ENCODE measurements around the gene NCEH1. TPM values are rescaled to one million over a fixed set of nuclear protein-coding genes. Genes with fewer than 3 reads are reported as not detected.
A peak's percentile ranks its signal among the peaks of the same experiment; 100 is the strongest.
"Not testable (repeated sequence)": the region's sequence is repeated elsewhere in the genome, so short reads cannot be mapped to it uniquely, and the experiment has no call there.

Gene NCEH1
- total and polyA plus RNA-seq, 2 experiments from 2014 or later = 4.7 to 10.5 TPM

GRCh38 chr3:172595664-172596393 lies 115.0 kb downstream of the NCEH1 start:
- no peaks in the 10 kb centered on the region for H4K20me1 ChIP-seq (ENCODE audit: insufficient read depth, poor library complexity, severe bottlenecking)
- H3K4me2 ChIP-seq = peak overlapping the region; percentile 66
- peak overlapping the region; percentile 52 for H3K27ac ChIP-seq
- peak; percentile 76 for DNase-seq (ENCODE audit: low spot score)
- no peak for TF ChIP-seq EZH2phosphoT487 (IDR thresholded peaks at IDR 0.05; ENCODE audit: low read depth, severe bottlenecking, unreplicated experiment)
- TF ChIP-seq, protein P1, sequence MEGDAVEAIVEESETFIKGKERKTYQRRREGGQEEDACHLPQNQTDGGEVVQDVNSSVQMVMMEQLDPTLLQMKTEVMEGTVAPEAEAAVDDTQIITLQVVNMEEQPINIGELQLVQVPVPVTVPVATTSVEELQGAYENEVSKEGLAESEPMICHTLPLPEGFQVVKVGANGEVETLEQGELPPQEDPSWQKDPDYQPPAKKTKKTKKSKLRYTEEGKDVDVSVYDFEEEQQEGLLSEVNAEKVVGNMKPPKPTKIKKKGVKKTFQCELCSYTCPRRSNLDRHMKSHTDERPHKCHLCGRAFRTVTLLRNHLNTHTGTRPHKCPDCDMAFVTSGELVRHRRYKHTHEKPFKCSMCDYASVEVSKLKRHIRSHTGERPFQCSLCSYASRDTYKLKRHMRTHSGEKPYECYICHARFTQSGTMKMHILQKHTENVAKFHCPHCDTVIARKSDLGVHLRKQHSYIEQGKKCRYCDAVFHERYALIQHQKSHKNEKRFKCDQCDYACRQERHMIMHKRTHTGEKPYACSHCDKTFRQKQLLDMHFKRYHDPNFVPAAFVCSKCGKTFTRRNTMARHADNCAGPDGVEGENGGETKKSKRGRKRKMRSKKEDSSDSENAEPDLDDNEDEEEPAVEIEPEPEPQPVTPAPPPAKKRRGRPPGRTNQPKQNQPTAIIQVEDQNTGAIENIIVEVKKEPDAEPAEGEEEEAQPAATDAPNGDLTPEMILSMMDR (IDR thresholded peaks at IDR 0.05; ENCODE audit: poor library complexity) = peak; percentile 65
- no peak for TF ChIP-seq EZH2 (IDR thresholded peaks at IDR 0.05; ENCODE audit: borderline replicate concordance)
- H3K4me3 ChIP-seq = no peak overlapping the region
- no peaks in the 10 kb centered on the region for H3K9me3 ChIP-seq (ENCODE audit: low read depth)
- H2AFZ ChIP-seq = peak overlapping the region; percentile 10
- no peaks in the 10 kb centered on the region for H3K9me2 ChIP-seq (replicated peaks; ENCODE audit: insufficient read depth)
- 45% methylated on average over 7 of the region's 7 CpGs for WGBS (ENCODE audit: low lambda C conversion rate, missing lambda C conversion rate)
- H3K27me3 ChIP-seq = no peaks in the 10 kb centered on the region
- peaks cover 18% of the 10 kb centered on the region for H3K4me1 ChIP-seq (ENCODE audit: insufficient read depth)
- H3K36me3 ChIP-seq (replicated peaks; ENCODE audit: insufficient read depth, low read depth) = no peaks in the 10 kb centered on the region
- H3K79me2 ChIP-seq = no peaks in the 10 kb centered on the region

DNA sequence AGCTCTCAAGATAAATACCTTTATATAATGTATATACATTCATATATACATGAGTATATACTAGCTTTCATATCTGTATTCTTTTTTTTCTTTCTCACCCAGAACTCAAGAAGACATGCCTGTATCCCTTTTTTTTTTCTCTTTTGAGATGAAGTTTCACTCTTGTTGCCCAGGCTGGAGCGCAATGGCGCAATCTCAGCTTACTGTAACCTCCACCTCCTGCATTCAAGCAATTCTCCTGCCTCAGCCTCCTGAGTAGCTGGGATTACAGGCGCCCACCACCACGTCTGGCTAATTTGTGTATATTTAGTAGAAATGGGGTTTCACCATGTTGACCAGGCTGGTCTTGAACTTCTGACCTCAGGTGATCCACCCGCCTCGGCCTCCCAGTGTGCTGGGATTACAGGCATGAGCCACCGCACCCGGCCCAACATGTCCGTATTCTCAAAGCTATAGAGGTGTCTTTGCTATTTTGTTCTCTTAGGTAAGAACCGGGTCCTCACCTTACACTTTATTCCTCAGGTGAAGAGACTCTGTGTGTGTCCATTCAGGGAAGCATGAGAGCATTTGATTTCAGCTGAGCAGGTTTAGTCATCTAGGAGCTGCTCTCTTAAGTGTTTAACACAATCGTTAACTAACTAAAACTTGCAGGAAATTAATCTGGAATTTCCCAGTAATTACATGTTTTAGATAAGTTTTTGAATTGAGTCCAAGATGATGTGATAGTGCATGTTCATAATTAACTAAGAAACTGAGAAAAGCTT lies 115.8 kb downstream of the NCEH1 start:
- H3K9me2 ChIP-seq (replicated peaks; ENCODE audit: insufficient read depth); H2AFZ ChIP-seq; H4K20me1 ChIP-seq (ENCODE audit: insufficient read depth, poor library complexity, severe bottlenecking); H3K79me2 ChIP-seq; H3K36me3 ChIP-seq (replicated peaks; ENCODE audit: insufficient read depth, low read depth); H3K9me3 ChIP-seq (ENCODE audit: low read depth); H3K4me3 ChIP-seq; H3K27me3 ChIP-seq; DNase-seq (ENCODE audit: low spot score): not testable (repeated sequence)
- 85% methylated on average over 11 of the region's 11 CpGs for whole genome bisulfite sequencing (ENCODE audit: low lambda C conversion rate, missing lambda C conversion rate)
- Histone ChIP-seq H3K27ac (peak overlapping the region; percentile 54), H3K4me2 (peak overlapping the region; percentile 66), H3K4me1 (ENCODE audit: insufficient read depth) (peaks cover 24% of the 10 kb centered on the region)

DNA sequence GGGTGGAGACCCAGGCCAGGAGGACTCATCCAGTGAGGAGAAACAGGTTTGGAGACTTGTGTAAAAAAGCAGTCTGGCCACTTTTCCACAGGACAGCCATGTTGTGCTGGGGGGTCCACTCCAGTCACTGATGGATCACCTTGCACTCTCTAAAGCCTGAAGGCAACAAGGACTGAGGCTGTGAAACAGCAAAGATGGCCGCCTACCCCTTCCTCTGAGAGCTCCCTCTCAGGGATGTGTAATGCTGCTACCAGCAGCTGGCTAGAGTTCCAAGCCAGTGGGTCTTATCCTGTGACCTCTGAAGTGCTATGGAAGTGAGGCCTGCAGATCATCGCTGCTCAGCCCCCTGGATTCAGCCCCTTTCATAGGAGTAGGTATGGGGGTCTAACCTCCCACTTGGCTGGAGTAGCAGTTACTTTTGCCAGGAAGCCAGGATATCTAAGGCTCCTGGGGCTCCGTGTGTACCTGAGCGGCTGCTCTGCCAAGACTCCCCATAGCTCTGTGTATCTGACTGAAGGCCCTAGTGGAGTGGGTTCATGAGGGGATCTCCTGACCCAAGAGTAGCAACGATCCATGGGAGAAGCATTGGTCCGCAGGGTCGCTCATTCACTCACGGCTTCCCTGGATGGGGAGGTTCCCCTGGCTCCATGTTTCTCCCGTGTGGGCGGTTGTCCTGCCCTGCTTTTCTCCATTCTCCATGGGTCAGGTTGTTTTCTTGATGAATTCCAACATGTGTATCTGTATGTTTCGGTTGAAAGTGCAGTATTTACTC lies 117.8 kb downstream of the NCEH1 start:
- Histone ChIP-seq H3K4me1 (ENCODE audit: insufficient read depth) (peaks cover 24% of the 10 kb centered on the region), H3K36me3 (replicated peaks; ENCODE audit: insufficient read depth, low read depth) (no peaks in the 10 kb centered on the region), H3K9me3 (ENCODE audit: low read depth) (no peaks in the 10 kb centered on the region), H3K4me3 (no peak overlapping the region), H3K9me2 (replicated peaks; ENCODE audit: insufficient read depth) (no peaks in the 10 kb centered on the region), H2AFZ (no peak overlapping the region), H3K27me3 (no peaks in the 10 kb centered on the region), H3K27ac (no peak overlapping the region), H3K4me2 (no peak overlapping the region), H3K79me2 (no peaks in the 10 kb centered on the region), H4K20me1 (ENCODE audit: insufficient read depth, poor library complexity, severe bottlenecking) (no peaks in the 10 kb centered on the region)
- 98% methylated on average over 11 of the region's 11 CpGs for WGBS (ENCODE audit: low lambda C conversion rate, missing lambda C conversion rate)
- DNase-seq (ENCODE audit: low spot score) = no peak
- TF ChIP-seq EZH2 (IDR thresholded peaks at IDR 0.05; ENCODE audit: borderline replicate concordance) (no peak), EZH2phosphoT487 (IDR thresholded peaks at IDR 0.05; ENCODE audit: low read depth, severe bottlenecking, unreplicated experiment) (no peak)
- TF ChIP-seq, protein P1 (IDR thresholded peaks at IDR 0.05; ENCODE audit: poor library complexity) = no peak
